CD14-positive monocyte (primary cell): Measurements from ENCODE around the gene PPFIA4. TPM values are rescaled to one million over a fixed set of nuclear protein-coding genes. Genes with fewer than 3 reads are reported as not detected.

ENCODE experiments used
- DNase-seq, 3 donors: peaks; one replicate each; pipeline ENCODE4 v3.0.0-alpha.2; 2011 to 2022
- H2AFZ ChIP-seq: 2 replicates; pipeline ENCODE4 v1.6.0; 2012; ENCODE audit warnings: mild to moderate bottlenecking, low read depth, low read length, inconsistent platforms; ENCODE audit not compliant: insufficient read depth, poor library complexity, severe bottlenecking
- H3K27ac ChIP-seq, 2 donors: 1 replicate in 1 of 2; 2 replicates in 1 of 2; pipeline ENCODE4 v1.5.1; 2012 to 2013; ENCODE audit warnings: low read length in 2 of 2, control low read depth in 1 of 2, inconsistent platforms in 1 of 2, low read depth in 1 of 2, mild to moderate bottlenecking in 1 of 2
- H3K27me3 ChIP-seq, 2 donors: one replicate each; pipeline versions ENCODE4 v1.6.0 to v1.6.1; 2011 to 2013; ENCODE audit warnings: low read length in 2 of 2; ENCODE audit not compliant: control insufficient read depth in 2 of 2, insufficient read depth in 2 of 2
- H3K36me3 ChIP-seq, 2 donors: replicated peaks in 1 of 2; 1 replicate in 1 of 2; 2 replicates in 1 of 2; pipeline versions ENCODE4 v1.5.1 to v1.6.1; 2012 to 2013; ENCODE audit warnings: low read length in 2 of 2, control low read depth in 1 of 2, inconsistent platforms in 1 of 2, mild to moderate bottlenecking in 1 of 2; ENCODE audit not compliant: insufficient read depth in 2 of 2, control insufficient read depth in 1 of 2
- H3K4me1 ChIP-seq, 2 donors: 1 replicate in 1 of 2; 2 replicates in 1 of 2; pipeline versions ENCODE4 v1.5.1 to v1.6.1; 2012 to 2013; ENCODE audit warnings: low read length in 2 of 2, control low read depth in 1 of 2, inconsistent platforms in 1 of 2, mild to moderate bottlenecking in 1 of 2, moderate library complexity in 1 of 2; ENCODE audit not compliant: insufficient read depth in 2 of 2, control insufficient read depth in 1 of 2
- H3K4me2 ChIP-seq: replicated peaks from 2 replicates; pipeline ENCODE3; 2012; ENCODE audit warnings: low read length, moderate library complexity, mild to moderate bottlenecking; ENCODE audit not compliant: poor library complexity, severe bottlenecking; ENCODE audit errors: extremely low read depth
- H3K4me3 ChIP-seq, 3 experiments: fragments of 200-600 bp in 1 of 3; sonication (generic) in 1 of 3; replicated peaks in 1 of 3; 1 replicate in 2 of 3; 2 replicates in 1 of 3; pipeline ENCODE4 v1.5.1; 2011 to 2013; ENCODE audit warnings: low read length in 3 of 3, mild to moderate bottlenecking in 3 of 3, control low read depth in 2 of 3, low read depth in 2 of 3, inconsistent platforms in 1 of 3, moderate library complexity in 1 of 3
- H3K79me2 ChIP-seq: 2 replicates; pipeline ENCODE4 v1.6.0; 2012; ENCODE audit warnings: mild to moderate bottlenecking, control low read depth, inconsistent platforms, low read length, moderate library complexity; ENCODE audit not compliant: insufficient read depth
- H3K9ac ChIP-seq: 2 replicates; pipeline ENCODE4 v1.6.0; 2017; ENCODE audit warnings: low read length, mild to moderate bottlenecking; ENCODE audit not compliant: insufficient read depth, poor library complexity, severe bottlenecking
- H3K9me3 ChIP-seq, 2 donors: replicated peaks in 1 of 2; 1 replicate in 1 of 2; 2 replicates in 1 of 2; pipeline versions ENCODE4 v1.5.1 to v1.6.1; 2012 to 2013; ENCODE audit warnings: low read length in 2 of 2, control low read depth in 1 of 2; ENCODE audit not compliant: control insufficient read depth in 1 of 2, insufficient read depth in 1 of 2
- H4K20me1 ChIP-seq: 2 replicates; pipeline ENCODE4 v1.6.0; 2012; ENCODE audit warnings: mild to moderate bottlenecking, low read length, control low read depth, moderate library complexity; ENCODE audit not compliant: insufficient read depth
- H3K27ac Mint-ChIP-seq, 7 donors: one replicate each; pipeline ENCODE4 v1.8.0; 2020; ENCODE audit warnings: mild to moderate bottlenecking in 7 of 7, mixed read lengths in 7 of 7, moderate library complexity in 6 of 7, inconsistent platforms in 2 of 7
- H3K27me3 Mint-ChIP-seq, 3 donors: one replicate each; pipeline ENCODE4 v1.8.0; 2021 to 2022; ENCODE audit warnings: low read depth in 3 of 3, mild to moderate bottlenecking in 3 of 3, mixed read lengths in 3 of 3, moderate library complexity in 3 of 3, inconsistent platforms in 1 of 3
- H3K36me3 Mint-ChIP-seq, 2 donors: one replicate each; pipeline ENCODE4 v1.8.0; 2020; ENCODE audit warnings: mixed read lengths in 2 of 2, inconsistent platforms in 1 of 2, mild to moderate bottlenecking in 1 of 2
- H3K4me1 Mint-ChIP-seq: one replicate; pipeline ENCODE4 v1.8.0; 2020; ENCODE audit warnings: mild to moderate bottlenecking, mixed read lengths
- H3K4me3 Mint-ChIP-seq, 2 donors: one replicate each; pipeline ENCODE4 v1.8.0; 2020; ENCODE audit warnings: mild to moderate bottlenecking in 2 of 2, mixed read lengths in 2 of 2, moderate library complexity in 1 of 2
- H3K9me3 Mint-ChIP-seq, 7 donors: one replicate each; pipeline ENCODE4 v1.8.0; 2020 to 2022; ENCODE audit warnings: mixed read lengths in 7 of 7, mild to moderate bottlenecking in 6 of 7, moderate library complexity in 6 of 7, inconsistent platforms in 2 of 7
- CTCF ChIP-seq: fragments of 200-600 bp; IDR thresholded peaks from one replicate; pipeline ENCODE4 v1.8.0; 2022; ENCODE audit warnings: antibody characterized with exemption, mild to moderate bottlenecking
- WGBS: methylation state at CpG from one replicate; pipeline ENCODE4 v1.1.5; 2013; ENCODE audit warnings: missing lambda C conversion rate; ENCODE audit not compliant: insufficient coverage; 5-methylcytosine and 5-hydroxymethylcytosine counted together
- intact Hi-C, 2 donors: fragments of 100-400 bp; cut with micrococcal nuclease; formaldehyde crosslinking; loops; one replicate each; pipeline versions ENCODE4 v1.15.0 to v1.15.1; 2023
- polyA minus RNA-seq: library from RNA; depleted of rRNA, polyadenylated mRNA; stranded (reverse); fragments of >200 nt; gene quantifications from 2 replicates; pipeline ENCODE4 v1.2.3, GENCODE V29; 2012
- polyA plus RNA-seq, 3 donors: library from polyadenylated mRNA; depleted of rRNA in 1 of 3; unstranded in 2 of 3; stranded (reverse) in 1 of 3; fragments of 300-500 nt in 2 of 3; fragments of >200 nt in 1 of 3; fragmentation: Illumina TruSeq in 2 of 3; gene quantifications; 1 replicate in 2 of 3; 2 replicates in 1 of 3; pipeline ENCODE4 v1.2.3, GENCODE V29; 2012 to 2021
- total RNA-seq, 12 experiments: library from RNA in 1 of 12; stranded (reverse) in 1 of 12; fragments of 120-200 nt in 1 of 12; gene quantifications; one replicate each; pipeline ENCODE4 v1.2.4 and lab custom pipeline; 2013 to 2026; ENCODE audit warnings: mixed read lengths in 6 of 12, inconsistent platforms in 1 of 12

The PPFIA4 gene
- total RNA-seq (2013): 3.8 TPM
- polyA plus RNA-seq (1 to 10 TPM in 1 of 3 donors, under 1 TPM in 2; 0.52 to 1.0 (median 0.97) TPM), polyA minus RNA-seq (0.42 and 1.0 TPM in 2 replicates), total RNA-seq (lab: John Stamatoyannopoulos, UW) (0.42 to 25.5 (median 2.3) reads per million in 11 experiments)

- Histone ChIP-seq H3K27ac (no peak within 1 kb of the TSS), H3K9ac (peak within 1 kb of the TSS; percentile 32), H2AFZ (peak within 1 kb of the TSS; percentile 76), H3K9me3 (no peaks in the 10 kb centered on the region), H3K4me1 (peaks cover 11 to 13% of the 10 kb centered on the region in 2 donors), H3K4me3 (peak within 1 kb of the TSS; percentile 16 to 68 (median 35)), H4K20me1 (no peaks in the 10 kb centered on the region), H3K79me2 (no peaks in the 10 kb centered on the region), H3K36me3 (peaks cover 25 to 39% of the 10 kb centered on the region in 2 donors), H3K27me3 (peaks cover 12 to 21% of the 10 kb centered on the region in 2 donors), H3K4me2 (peak within 1 kb of the TSS; percentile 67)
- DNase-seq: peak; percentile 73 to 79 (median 74)
- Mint-ChIP-seq H3K4me3 (peak within 1 kb of the TSS; percentile 71 to 79), H3K4me1 (peaks cover 12% of the 10 kb centered on the region), H3K9me3 (peaks cover 0 to 6% (median 3%) of the 10 kb centered on the region in 7 donors), H3K27me3 (peaks cover 21 to 28% (median 25%) of the 10 kb centered on the region in 3 donors), H3K36me3 (peaks cover 35 to 37% of the 10 kb centered on the region in 2 donors), H3K27ac (peak within 1 kb of the TSS in 4 of 7 donors; percentile 38 to 74 (median 43))
- intact Hi-C loops: no loop called here
- WGBS: 14% methylated on average over 52 of the region's 52 CpGs
- TF ChIP-seq CTCF: no peak
Observed at GRCh38 chr1:203026031-203026665, at the start of gene PPFIA4. Gene PPFIA4, plus strand, starts transcription at chr1:203026491. Its CDS starts 12,518 bp downstream, at chr1:203039009.

GRCh38 chr1:202976633-202977032, 49.7 kb upstream of the PPFIA4 start:
- H3K27ac Mint-ChIP-seq: peak overlapping the region in 6 of 7 donors; percentile 15 to 92 (median 54)
- peak; percentile 55 to 79 (median 74) for DNase-seq

More at GRCh38 chr1:202976633-202977032, 49.7 kb upstream of the PPFIA4 start:
- H3K79me2 ChIP-seq: no peaks in the 10 kb centered on the region
- H3K36me3 ChIP-seq: no peaks in the 10 kb centered on the region
- H3K36me3 Mint-ChIP-seq: no peaks in the 10 kb centered on the region
- H3K4me3 ChIP-seq: peak overlapping the region in 1 of 3 experiments; percentile 13
- peak overlapping the region; percentile 19 for H3K4me2 ChIP-seq
- peaks cover 13% of the 10 kb centered on the region for H3K4me1 Mint-ChIP-seq
- H3K9me3 ChIP-seq: no peaks in the 10 kb centered on the region
- H3K27ac ChIP-seq: no peak overlapping the region
- no peaks in the 10 kb centered on the region for H4K20me1 ChIP-seq
- intact Hi-C loops: no loop called here
- H3K9me3 Mint-ChIP-seq: peaks cover 0 to 4% (median 0%) of the 10 kb centered on the region in 7 donors
- H3K4me1 ChIP-seq: peaks cover 10 to 14% of the 10 kb centered on the region in 2 donors
- peaks cover 2% of the 10 kb centered on the region in 3 donors for H3K27me3 Mint-ChIP-seq
- peak overlapping the region in 1 of 2 donors; percentile 71 for H3K4me3 Mint-ChIP-seq
- no peak for TF ChIP-seq CTCF
- 90% methylated on average over 1 of the region's 3 CpGs for WGBS
- H3K27me3 ChIP-seq: no peaks in the 10 kb centered on the region
- no peak overlapping the region for H3K9ac ChIP-seq
- no peak overlapping the region for H2AFZ ChIP-seq
